SW480 (cell line): ENCODE data around the gene VEGFC.

Experiments
- DNase-seq: peaks from one replicate; pipeline ENCODE4 v3.0.0-alpha.2; 2016; ENCODE audit warnings: low spot score

VEGFC gene

DNA sequence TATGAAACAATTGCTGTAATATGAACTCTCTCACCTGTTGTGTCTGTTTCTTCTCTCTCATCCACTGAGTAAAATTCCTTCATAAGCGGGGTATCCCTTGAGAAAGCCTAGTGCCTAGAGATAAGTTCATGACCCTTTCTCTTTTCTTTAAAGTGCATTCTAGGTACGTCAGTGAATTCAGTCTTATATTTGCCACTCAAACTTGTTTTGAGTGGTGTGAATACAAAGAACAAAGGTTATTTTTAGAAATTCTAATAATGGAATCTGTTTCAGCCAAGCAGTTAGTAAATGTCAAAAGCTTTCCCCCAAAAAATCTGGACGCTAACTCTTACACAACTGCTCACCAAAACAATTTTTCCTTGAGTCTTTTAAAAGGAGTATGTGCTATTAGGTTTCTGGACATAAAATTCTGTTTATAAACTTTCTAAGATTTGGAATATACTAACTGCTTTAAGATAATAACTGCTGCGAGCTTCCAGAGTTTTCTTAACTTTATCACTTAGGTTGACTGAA, 112.0 kb downstream of the VEGFC start:
- DNase-seq, result no peak

DNA sequence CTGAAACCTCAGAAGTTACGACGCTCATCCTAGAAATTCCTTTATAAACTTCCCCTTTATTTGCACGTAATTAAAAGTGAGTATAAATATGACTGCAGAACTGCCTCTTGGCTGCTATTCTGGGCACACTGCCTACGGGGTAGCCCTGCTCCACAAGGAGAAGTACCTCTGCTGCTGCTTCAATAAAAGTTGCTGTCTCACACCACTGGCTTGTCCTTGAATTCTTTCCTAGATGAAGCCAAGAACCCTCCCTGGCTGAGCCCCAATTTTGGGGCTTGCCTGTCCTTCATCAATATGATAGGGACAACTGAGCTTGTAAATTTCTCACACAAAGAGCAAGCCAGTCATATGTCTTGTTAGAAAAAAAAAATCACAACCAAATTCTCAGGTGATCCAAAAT, 115.8 kb downstream of the VEGFC start:
- no peak for DNase-seq

DNA sequence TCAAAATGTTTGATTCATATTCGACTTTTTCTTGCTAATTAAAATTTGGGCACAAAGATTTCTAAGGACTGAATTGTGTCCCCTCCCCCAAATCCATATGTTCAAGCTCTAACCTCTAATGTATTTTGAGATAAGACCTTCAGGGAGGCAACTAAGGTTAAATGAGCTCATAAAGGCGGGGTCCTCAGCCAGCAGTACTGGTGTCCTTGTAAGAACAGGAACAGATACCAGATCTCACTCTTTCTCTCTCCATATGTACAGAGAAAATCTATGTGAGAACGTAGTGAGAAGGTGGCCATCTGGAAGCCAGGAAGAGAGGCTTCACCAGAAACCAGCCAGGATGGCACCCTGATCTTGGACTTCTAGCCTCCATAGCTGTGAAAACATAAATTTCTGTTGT, 116.9 kb downstream of the VEGFC start:
- DNase-seq, result no peak

- no peak for DNase-seq
Measured at GRCh38 chr4:176671532-176671931, 121.2 kb downstream of the VEGFC start.

DNA sequence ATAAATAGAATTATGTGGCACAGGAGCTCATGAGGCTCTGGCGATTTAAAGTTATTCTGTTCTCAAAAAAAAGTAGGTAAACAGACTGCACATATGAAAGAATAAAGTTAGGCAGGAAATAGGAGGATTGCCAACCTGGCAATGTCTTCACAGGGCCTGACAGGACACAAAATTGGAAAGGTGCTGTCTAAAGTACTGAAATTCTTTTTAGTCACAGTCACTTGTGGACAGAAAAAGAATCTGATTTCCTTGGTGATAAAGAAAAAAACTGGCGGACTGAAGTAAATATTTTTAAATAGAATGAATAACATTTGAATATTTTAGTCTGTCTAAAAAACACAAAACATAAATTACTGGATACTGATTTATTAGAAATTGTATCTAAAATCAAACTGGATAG, 124.4 kb downstream of the VEGFC start:
- no peak for DNase-seq

DNA sequence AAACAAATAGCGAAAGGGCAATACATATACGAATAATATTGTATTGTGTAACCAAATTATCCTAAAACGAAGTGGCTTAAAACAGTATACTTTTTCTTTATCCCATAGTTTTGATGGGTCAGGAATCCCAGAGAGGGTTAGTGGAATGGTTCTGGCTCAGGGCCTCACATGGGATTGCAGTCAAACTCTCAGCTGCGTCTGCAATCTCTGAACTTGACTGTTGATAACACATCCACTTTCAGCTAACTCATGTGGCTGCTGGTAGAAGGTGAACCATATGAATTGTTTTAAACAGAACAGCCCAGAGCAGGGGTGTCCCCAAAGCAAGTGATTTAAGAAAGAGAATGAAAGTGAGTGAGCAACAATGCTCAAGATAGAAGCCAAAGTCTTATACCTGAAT, 127.8 kb downstream of the VEGFC start:
- no peak for DNase-seq

- no peak for DNase-seq
Measured at GRCh38 chr4:176660561-176660960, 132.2 kb downstream of the VEGFC start.

- no peak for DNase-seq
Measured at GRCh38 chr4:176656108-176656507, 136.6 kb downstream of the VEGFC start.

GRCh38 chr4:176654565-176655216, 138.0 kb downstream of the VEGFC start:
- DNase-seq, result no peak

DNA sequence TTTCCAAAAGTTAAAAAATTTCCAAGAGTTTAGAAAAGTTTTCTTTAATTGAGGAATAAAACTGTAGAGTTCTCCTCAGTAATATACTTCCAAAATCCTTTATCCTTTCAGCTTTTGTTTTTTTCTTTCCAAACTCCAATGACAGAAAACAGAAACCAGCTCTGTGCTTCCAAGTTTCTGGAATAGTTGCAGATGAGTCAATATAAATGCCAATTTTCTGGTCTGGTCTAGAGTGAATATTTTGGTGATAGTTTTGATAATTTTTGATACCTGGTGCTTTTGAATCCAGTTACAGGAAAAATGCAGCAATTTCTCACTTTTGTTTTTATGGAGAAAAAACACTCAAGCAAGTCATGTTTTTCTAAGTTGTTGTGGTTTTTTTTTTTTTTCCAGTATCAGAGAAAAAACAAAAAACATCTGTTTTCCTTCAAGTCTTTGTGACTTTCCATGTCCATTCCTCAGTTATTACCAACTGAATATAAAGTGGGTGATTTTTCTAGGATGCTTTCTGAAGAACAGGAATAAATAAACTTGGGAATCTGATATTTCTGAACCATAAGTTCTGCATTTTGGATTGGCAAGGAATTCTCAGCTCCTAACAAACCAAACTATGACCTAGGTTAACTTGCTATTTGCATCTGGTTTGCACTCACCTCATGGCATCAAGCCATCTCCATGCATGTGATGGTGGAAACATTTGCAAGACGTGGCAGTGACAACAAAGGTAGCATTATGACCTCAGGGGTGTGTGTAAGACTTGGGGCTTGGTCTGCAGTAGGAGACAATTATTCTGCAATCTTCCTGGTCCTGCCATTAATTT, 139.1 kb downstream of the VEGFC start:
- DNase-seq, result no peak

DNA sequence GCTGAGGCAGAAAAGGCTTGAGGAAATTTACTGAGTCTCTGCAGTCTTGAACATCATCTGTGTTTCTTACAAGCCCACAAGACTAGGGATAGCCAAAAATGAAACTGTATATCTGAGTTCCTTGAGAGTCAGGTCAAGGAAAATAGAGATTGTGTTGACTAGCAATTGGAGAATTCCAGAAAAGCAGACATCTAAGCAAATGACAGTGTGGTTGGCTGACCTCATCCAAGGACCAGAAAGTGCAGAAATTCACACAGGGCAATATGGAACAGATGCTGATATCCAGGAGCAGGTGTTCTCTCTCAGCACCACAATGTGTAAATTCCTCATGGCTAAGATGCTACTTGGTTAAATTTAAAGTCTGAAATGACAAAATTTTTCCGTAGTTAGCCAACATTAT, 146.4 kb downstream of the VEGFC start:
- DNase-seq, result no peak

DNA sequence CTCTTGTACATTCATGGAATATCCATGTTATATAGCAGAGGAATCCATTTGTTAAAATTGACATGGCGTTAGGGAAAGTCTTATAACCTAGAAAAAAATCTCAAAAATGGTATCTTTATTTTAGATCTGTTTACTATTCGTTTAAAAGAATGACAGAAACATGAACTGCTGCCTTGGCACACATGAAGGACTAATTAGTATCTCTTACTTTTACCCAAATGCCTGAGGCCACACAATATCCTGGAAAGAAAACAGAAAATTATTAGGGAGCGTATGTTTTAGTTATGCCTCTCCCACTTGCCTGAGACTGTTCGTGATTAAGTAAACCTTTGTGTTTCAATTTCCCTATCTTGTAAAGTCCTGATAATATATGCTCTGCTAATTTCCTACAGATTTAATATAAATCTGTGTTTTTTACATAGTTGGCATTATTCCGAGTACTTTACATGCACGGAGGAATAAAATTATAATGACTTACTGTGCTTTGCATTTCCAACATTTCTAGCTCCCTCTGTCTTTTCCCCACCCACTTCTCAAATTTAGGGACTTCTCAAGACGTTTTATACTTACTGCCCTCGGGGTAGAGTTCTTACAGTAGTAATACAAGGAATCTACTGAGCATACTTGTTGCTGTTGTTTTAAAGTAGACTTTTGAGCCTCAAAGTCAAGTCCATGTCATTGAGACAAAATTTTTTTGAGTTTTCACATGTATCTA, 147.3 kb downstream of the VEGFC start:
- no peak for DNase-seq

- no peak for DNase-seq
Measured at GRCh38 chr4:176642472-176642871, 150.2 kb downstream of the VEGFC start.

DNA sequence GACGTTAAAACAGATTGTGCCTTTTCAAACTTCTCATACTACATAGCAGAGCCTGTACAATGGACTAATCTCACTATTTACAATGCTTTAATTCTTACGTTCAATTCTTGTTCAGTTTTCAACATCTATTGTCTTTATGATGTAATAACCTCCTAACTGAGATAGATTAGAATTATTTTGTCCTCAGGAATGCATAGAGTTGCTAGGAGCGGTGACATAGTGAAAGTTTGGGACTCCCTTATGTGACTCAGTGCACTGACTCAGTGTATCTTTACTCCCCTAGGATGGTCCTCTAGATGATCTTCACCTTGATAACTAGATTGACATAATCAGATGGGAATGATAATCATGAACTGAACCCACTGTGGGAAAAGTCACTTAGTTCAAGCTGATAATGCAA, 151.5 kb downstream of the VEGFC start:
- DNase-seq, result no peak

DNA sequence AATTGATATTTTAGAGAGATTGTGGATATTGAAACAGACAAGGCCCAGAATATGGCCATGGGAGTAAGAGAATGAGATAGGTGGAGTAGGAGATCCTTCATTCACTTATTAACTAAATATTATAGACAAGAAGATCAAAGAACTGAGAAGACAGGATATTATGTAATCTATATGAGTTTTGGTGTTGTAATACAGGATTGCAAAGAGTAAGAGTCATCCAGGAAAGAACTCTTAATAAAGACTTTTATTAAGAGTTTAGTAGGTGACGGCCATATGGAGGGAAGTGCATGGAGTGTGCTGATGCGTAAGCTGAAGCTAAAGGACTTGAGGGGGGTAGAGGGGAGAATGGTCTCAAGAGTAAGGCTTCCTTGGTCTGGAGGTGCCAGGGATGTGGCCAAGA, 153.7 kb downstream of the VEGFC start:
- DNase-seq, result no peak

- DNase-seq, result no peak
Measured at GRCh38 chr4:176636292-176636691, 156.4 kb downstream of the VEGFC start.

DNA sequence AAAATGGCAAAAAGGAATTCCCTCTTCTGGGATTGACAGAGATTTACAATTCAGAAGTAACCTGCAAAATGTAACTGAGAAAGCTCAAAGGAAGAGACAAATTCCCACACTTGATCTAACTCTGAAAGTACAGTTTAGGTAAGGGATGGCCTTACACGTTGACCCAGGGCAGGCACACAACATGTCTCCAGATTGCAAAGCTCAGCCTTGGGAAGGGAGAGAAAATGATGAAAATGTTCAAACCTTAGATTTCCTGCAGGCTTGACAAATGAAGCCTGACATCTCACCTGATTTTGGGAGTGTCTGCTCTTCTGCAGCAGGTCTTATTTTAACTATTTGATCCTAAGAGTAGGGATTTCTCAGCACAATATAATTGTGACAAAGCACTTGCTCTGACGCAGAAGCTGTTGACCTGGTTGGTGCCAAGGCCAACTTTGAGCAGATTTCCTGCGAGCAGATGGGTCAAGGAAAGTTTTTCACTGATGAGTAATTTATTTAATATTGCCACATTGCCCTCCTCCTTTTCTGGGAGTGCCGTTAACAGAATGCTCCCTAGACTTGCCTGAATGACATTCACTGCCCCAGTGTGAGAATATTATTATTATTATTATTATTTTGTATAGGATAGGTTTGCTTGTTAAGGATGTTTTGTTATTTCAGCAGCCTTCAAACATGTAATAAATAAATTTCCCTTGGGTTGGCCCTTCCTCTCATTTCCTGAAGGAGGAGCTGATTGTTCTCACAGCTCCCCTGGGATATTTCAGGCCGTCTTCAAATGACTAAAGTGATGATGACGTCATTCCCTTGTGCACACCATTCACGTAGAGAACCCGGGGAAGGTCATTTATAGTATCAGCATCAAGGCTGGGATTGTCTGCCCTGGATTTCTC, 157.1 kb downstream of the VEGFC start:
- DNase-seq, result no peak
